Activated gamma-delta T cell treated with Interleukin-2 at 50 U/mL for 16 hours (primary cell): Measurements from ENCODE around the gene FANCF.

Source experiments
- DNase-seq: peaks from one replicate; pipeline ENCODE4 v3.0.0-alpha.2; 2020

The FANCF gene

GRCh38 chr11:22624742-22625447, 728 bp downstream of the FANCF start:
- DNase-seq, result peak; percentile 42

GRCh38 chr11:22617868-22618267, 7.8 kb downstream of the FANCF start:
- DNase-seq, result no peak

DNA sequence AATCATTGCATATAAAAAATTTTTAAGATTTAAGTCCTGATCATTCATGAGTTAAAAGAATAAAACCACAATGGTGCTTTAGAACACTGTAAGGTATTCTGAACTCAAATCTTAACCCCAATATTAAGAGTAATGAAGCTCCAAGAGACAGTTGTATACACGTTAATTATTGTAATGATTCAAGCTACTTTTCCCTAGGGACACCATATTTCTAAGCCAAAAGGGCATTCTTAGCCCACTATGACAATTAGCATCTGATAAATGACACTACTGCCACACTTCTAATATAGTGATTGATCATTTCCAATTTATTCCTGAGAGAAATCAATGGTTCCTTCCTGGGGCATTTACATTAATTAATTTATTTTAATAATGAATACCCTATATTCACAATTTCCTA, 21.7 kb downstream of the FANCF start:
- no peak for DNase-seq

GRCh38 chr11:22602504-22602903, 23.1 kb downstream of the FANCF start:
- DNase-seq, result no peak

- DNase-seq, result no peak
These were observed 26.2 kb downstream of the FANCF start for GRCh38 chr11:22599458-22599857.

DNA sequence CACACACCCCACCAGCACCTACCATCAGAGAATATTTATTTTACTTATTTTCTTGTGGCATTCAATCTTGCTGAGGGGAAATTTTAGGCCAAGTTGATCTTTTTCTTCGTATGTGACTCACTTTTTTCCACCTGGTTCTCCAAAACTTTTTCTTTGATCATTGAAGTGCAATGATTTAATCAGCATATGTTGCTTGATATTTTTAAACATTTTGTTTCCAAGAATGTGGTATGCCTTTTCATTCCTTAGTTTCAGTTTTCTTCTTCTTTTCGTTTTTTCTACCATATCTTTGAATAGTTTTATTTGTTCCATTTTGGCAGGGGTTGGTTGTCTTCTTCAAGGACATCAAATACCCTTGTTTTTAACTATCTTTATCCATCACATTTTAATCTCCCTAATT, 28.6 kb downstream of the FANCF start:
- DNase-seq, result no peak

DNA sequence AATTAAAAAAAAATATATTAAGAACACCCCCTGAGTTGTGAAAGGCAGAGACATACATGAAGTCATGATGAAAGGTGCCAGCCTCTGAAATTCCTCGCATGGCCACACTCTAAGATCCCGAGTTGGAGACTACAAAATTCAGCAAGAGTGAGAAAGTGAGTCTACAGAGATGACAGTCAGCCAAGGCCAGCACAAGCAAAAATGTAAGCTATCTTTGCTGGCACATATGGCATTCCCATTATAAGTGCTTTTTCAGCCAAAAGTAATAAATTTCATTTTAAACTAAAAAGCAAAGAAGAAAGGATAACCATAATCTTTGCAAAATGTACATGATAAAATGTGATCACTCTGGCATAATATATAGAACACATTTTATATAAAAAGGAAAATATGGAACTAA, 40.6 kb downstream of the FANCF start:
- no peak for DNase-seq

- no peak for DNase-seq
These were observed 41.6 kb downstream of the FANCF start for GRCh38 chr11:22583963-22584492.

- DNase-seq, result no peak
These were observed 43.5 kb downstream of the FANCF start for GRCh38 chr11:22582151-22582410.

DNA sequence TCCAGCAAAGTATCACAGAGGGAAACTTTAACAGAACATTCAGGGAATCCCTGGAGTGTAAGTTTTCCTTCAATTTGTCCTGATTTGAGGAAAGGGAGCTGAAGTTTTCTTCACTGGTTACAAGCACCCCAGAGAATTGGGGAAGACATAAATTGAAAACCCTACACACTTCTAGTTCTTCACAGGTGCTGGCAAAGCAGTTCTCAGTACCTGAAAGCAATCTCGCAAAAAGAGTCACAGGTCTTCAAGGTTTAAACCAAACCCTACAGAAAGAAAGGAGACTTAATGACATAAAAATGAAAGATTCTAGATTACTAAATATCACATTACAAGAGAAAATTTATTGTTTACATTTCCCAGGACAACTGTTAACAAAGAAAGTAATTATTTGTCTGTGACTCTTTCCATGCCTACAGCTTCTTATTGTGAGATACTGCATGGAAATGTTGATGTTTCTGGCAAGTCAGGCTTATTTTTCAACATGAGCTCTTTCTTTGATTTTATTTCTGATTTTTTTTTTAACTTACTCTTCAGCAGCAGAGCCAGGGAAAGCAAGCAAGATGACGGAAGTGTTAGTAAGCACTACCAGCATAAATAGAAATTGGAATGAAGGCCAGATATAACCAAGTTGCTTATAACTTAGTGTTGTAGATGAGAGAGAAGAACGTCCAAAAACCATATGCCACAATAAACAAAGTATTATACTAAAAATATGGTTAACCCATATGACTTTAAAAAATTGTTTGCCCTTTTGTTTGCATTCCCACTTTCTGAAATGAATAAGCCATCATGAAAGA, 44.1 kb downstream of the FANCF start:
- DNase-seq, result no peak

- no peak for DNase-seq
These were observed 47.8 kb downstream of the FANCF start for GRCh38 chr11:22577854-22578253.
